ENCODE measurements around the gene ATG7. TPM values are rescaled to one million over a fixed set of nuclear protein-coding genes. Genes with fewer than 3 reads are reported as not detected.

Gene ATG7
- total RNA-seq, 4 donors from 2014 or later = 45.8 to 85.3 (median 67.3) TPM

DNA sequence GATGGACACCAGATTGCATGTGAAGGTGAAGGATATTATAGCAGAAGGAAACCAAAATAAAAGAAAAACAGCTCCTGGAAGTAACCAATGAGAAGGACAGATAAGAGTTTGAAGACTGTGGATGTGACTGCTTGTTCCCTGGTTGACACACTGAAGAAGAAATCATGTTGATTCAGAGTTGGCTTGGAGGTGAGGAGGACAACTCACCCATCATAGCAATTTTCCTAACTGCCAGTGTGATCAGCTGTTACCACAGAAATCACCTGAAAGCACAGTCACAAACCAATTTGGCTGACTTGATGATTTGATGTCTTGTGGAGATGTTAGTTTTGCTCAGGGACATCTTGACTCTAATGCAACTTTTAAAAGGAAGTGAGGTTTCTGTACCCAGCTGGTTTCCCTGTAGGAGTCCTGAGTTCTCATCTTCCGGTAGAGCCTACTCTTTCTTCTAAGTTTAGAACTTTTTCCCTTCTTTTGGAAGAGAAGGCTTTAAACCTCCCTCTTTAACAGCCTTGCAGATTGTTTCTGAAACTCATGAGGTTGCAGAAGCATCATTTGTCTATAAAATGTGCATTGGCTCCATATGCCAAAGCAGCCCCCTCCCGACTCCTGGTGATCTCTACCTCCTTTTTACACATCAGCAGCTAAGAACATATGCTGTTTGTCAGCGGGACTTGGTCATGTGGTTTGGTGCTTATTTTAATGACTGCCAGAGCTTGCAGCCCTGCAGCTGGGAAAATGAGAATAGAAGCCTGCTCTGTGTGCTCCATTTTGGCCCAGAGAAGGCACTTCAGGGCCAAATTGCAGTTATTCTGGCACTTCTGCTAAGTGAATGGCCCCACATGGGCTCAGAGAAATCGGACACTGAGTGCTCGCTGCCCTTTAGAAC is 10.3 kb downstream of the ATG7 start:
- peaks cover 0 to 4% of the 10 kb centered on the region in 2 donors for H3K4me1 ChIP-seq
- WGBS, 2 donors = 72 to 80% methylated on average over 5 of the region's 5 CpGs
- no peak for TF ChIP-seq POLR2A (IDR thresholded peaks at IDR 0.05)
- TF ChIP-seq, protein P1, sequence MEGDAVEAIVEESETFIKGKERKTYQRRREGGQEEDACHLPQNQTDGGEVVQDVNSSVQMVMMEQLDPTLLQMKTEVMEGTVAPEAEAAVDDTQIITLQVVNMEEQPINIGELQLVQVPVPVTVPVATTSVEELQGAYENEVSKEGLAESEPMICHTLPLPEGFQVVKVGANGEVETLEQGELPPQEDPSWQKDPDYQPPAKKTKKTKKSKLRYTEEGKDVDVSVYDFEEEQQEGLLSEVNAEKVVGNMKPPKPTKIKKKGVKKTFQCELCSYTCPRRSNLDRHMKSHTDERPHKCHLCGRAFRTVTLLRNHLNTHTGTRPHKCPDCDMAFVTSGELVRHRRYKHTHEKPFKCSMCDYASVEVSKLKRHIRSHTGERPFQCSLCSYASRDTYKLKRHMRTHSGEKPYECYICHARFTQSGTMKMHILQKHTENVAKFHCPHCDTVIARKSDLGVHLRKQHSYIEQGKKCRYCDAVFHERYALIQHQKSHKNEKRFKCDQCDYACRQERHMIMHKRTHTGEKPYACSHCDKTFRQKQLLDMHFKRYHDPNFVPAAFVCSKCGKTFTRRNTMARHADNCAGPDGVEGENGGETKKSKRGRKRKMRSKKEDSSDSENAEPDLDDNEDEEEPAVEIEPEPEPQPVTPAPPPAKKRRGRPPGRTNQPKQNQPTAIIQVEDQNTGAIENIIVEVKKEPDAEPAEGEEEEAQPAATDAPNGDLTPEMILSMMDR (IDR thresholded peaks at IDR 0.05) = no peak
- no peak overlapping the region for H3K4me3 ChIP-seq (replicated peaks in 1 of 3)
- no peaks in the 10 kb centered on the region for H3K27me3 ChIP-seq
- no peaks in the 10 kb centered on the region for H3K36me3 ChIP-seq
- DNase-seq = no peak
- H3K9me3 ChIP-seq = no peaks in the 10 kb centered on the region
- intact Hi-C loops (cut with DNase I) = no loop called here
- H3K27ac ChIP-seq = no peak overlapping the region

DNA sequence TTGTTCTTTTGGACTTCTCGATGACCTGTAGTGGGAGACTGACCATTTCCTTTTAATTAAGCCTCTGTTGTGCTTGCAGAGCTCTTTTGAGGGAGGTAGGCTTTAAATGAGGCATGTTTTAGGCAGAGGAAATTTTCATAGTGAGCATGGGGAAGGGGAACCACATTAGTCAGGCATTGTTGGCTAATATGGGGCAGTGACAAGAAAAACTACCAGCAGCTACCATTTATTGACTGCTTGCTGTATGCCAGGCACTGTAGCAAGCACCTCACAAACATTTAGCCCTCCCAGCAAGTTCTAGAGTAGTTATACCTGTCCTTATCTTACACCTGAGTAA is 10.9 kb downstream of the ATG7 start:
- Histone ChIP-seq H3K9me3 (no peaks in the 10 kb centered on the region), H3K36me3 (no peaks in the 10 kb centered on the region), H3K27ac (no peak overlapping the region), H3K4me3 (replicated peaks in 1 of 3) (no peak overlapping the region), H3K4me1 (peaks cover 0 to 10% of the 10 kb centered on the region in 2 donors), H3K27me3 (no peaks in the 10 kb centered on the region)
- no peak for DNase-seq
- TF ChIP-seq, protein P1 (IDR thresholded peaks at IDR 0.05) = no peak
- TF ChIP-seq POLR2A (IDR thresholded peaks at IDR 0.05) = no peak
- 88 to 89% methylated on average over 1 of the region's 1 CpG for WGBS, 2 donors
- intact Hi-C loops (cut with DNase I) = no loop called here

DNA sequence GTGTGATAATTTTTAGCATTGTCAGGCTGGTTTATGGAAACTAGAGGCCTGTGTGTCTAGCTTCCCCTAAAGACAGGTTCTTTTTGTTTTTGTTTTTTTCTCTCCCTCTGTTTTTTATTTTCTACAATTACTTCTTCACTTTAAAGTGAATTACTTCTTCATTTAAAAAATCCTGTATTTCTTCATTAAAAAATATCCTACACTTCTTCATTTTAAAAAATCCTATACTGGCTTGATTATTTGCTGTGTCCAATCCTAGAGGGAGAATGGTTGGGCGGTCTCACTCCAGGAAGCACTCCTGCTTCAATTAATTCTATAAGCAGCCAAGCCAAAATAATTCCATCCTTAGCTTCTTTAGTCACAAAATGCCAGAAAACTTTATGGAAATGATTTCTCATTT is 11.8 kb downstream of the ATG7 start:
- no peaks in the 10 kb centered on the region for H3K9me3 ChIP-seq
- DNase-seq = no peak
- TF ChIP-seq POLR2A (IDR thresholded peaks at IDR 0.05) = no peak
- TF ChIP-seq, protein P1 (IDR thresholded peaks at IDR 0.05) = no peak
- H3K27ac ChIP-seq = no peak overlapping the region
- intact Hi-C loops (cut with DNase I) = no loop called here
- H3K4me1 ChIP-seq = peaks cover 0 to 12% of the 10 kb centered on the region in 2 donors
- 94% methylated on average over 1 of the region's 1 CpG for WGBS, 2 donors
- no peaks in the 10 kb centered on the region for H3K36me3 ChIP-seq
- no peaks in the 10 kb centered on the region for H3K27me3 ChIP-seq
- no peak overlapping the region for H3K4me3 ChIP-seq (replicated peaks in 1 of 3)

DNA sequence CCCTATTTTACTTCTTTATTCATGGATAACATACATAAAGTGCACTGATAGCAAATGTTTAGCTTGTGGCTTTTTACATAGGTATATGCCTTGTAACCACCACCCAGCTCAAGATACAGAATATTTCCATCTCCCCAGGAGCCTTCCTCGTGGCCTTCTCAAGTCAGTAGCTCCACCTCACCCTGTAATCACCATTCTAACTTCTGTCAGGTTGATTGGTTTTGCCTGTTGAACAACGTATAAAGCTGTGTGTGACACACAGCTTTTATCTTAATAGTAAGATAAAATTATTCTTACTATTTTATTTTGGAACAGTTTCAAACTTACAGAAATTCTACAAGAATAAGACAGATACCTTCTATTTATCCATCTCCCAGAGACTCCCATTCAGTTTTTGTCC is 13.3 kb downstream of the ATG7 start:
- Histone ChIP-seq H3K9me3 (no peaks in the 10 kb centered on the region), H3K4me1 (peaks cover 0 to 12% of the 10 kb centered on the region in 2 donors), H3K4me3 (replicated peaks in 1 of 3) (no peak overlapping the region), H3K36me3 (no peaks in the 10 kb centered on the region), H3K27ac (no peak overlapping the region), H3K27me3 (no peaks in the 10 kb centered on the region)
- intact Hi-C loops (cut with DNase I) = no loop called here
- 96 to 97% methylated on average over 2 of the region's 2 CpGs for WGBS, 2 donors
- TF ChIP-seq POLR2A (IDR thresholded peaks at IDR 0.05) = no peak
- TF ChIP-seq, protein P1 (IDR thresholded peaks at IDR 0.05) = no peak
- no peak for DNase-seq

DNA sequence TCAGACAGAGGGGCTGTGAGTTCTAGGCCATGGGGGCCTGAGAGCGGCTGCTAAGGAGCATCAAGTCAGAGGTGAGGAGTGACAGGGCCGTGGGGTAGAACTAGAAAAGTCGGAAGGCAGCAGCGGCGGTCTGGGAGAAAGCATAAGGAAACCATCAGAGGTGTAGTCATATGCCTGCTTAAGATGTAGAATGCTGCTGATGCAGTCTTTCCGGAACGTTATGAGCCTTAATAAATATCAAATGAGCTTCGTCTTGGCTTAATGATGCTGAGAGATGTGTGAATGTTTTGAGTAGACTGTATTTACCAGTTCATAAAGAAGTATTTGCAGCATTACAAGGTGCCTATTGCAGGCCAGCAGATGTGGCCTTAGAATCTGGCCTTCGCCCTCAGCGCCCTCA is 15.2 kb downstream of the ATG7 start:
- H3K9me3 ChIP-seq = no peaks in the 10 kb centered on the region
- no peak for DNase-seq
- TF ChIP-seq, protein P1 (IDR thresholded peaks at IDR 0.05) = no peak
- no peak for TF ChIP-seq POLR2A (IDR thresholded peaks at IDR 0.05)
- whole genome bisulfite sequencing, 2 donors = 85 to 94% methylated on average over 9 to 10 of the region's 10 CpGs
- H3K36me3 ChIP-seq = no peaks in the 10 kb centered on the region
- H3K4me1 ChIP-seq = peaks cover 0 to 12% of the 10 kb centered on the region in 2 donors
- intact Hi-C loops (cut with DNase I) = no loop called here
- no peak overlapping the region for H3K4me3 ChIP-seq (replicated peaks in 1 of 3)
- no peaks in the 10 kb centered on the region for H3K27me3 ChIP-seq
- no peak overlapping the region for H3K27ac ChIP-seq

Measured in thyroid gland (tissue), 4 donors.